HG03045 (cell line): Measurements from ENCODE around the gene C5orf24.
A peak's percentile ranks its signal among the peaks of the same experiment; 100 is the strongest.
"Not testable (repeated sequence)": the region's sequence is repeated elsewhere in the genome, so short reads cannot be mapped to it uniquely, and the experiment has no call there.

Experiments used
- ATAC-seq: cut with Tn5 transposase; IDR thresholded peaks from one replicate; pipeline ENCODE4 v1.9.1; 2021; ENCODE audit warnings: mild to moderate bottlenecking, moderate library complexity; ENCODE audit not compliant: unreplicated experiment

Gene C5orf24

DNA sequence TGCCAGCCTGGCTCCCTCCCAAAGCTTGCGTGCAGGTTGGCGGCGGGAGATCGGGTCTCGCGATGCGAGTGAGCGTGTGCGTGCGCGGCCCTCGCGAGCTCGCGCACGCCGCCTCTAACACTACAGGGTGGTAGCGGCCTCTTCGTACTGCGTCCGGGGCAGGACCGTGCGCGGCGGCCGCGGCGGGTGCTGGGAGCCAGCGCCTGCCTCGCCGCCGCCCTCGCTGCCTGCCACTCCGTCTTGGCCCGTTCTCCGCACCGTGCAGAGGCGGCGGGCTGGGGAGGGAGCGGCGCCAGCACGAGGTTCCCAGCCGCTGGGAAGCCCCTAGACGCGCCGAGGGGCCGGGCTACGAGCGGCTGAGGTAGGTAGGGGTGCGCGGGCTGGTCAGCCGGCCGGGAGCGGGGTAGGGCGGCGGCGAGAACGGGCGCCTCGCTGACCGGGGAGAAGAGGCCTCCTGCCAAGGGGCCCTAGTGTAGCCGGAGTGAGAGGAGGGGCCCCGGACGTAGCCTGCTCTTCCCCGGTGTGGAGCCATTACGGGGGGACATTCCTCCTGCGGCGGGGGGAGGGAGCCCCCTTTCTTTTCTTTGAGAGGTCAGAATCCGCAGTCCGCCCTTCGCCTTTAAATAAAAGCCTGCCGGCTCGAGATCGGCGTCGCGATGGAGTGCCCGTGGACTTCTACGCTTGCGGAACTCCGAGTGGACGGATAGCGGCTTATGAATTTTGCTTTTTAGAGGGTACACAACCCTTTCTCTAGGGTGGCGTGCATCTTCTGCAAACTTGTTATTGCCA, at the start of gene C5orf24:
C5orf24 (plus strand) TSS at position 117 of the 789 bp plus-strand sequence. CDS start 8,933 bp downstream, outside the sequence.
- ATAC-seq: peak; percentile 94

DNA sequence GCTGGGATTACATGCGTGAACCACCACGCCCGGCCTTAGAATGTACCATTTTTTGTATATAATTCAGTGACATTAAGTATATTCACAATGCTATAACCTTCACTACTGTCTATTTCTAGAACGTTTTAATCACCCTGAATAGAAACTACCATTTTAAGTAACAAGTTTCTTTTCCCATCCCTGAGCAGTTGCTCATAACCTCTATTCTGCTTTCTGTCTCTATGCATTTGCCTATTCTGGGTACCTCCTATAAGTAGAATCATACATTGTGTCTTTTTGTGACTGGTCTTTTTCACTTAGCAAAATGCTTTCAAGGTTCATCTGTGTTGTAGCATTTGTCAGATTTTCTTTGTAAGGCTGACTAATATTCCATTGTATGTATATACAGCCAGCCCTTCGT, 47.3 kb upstream of the C5orf24 start:
- ATAC-seq: no peak

DNA sequence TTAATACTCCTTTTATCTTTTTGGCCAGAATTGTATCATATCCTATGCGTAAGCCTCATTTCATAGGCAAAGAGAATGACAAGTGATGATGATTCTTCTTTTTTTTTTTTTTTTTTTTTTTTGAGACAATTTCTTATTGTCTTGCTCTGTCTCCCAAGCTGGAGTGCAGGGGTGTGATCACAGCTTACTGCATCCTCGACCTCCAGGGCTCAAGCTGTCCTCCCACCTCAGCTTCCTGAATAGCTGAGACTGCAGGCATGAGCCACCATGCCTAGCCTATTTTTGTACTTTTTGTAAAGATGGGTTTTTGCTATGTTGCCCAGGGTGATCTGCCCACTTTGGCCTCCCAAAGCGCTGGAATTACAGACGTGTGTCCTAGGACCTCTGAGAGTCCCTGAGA, 41.9 kb upstream of the C5orf24 start:
- no peak for ATAC-seq

DNA sequence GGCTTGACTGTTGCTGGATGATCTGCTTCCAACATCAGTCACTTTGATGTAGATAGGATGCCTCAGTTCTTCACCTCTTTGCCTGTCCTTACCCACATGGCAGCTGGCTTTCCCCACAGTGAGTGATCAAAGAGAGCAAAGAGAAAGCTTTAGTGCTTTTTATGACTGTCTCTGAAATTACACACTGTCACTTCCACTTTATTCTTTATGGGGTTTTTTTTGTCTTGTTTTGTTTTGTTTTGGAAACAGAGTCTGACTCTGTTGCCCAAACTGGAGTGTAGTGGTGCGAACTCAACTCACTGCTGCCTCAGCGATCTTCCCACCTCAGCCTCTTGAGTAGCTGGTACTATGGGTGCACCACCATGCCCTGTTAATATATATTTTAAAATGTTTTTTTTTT, 32.4 kb upstream of the C5orf24 start:
- no peak for ATAC-seq

DNA sequence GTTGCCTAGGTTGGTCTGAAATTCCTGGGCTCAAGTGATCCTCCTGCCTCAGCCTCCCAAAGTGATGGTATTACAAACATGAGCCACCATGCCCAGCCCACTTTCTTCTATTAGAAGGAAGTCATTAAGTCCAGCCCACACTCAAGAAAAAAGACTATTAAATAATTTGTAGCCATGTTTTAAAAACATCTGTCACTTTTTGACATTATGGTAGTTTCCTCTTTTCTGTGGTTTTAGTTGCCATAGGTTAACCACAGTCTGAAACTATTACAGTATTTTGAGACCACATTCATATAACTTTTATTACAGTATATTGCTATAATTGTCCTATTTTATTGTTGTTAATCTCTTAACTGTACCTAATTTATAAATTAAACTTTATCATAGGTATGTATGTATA, 31.9 kb upstream of the C5orf24 start:
- no peak for ATAC-seq

DNA sequence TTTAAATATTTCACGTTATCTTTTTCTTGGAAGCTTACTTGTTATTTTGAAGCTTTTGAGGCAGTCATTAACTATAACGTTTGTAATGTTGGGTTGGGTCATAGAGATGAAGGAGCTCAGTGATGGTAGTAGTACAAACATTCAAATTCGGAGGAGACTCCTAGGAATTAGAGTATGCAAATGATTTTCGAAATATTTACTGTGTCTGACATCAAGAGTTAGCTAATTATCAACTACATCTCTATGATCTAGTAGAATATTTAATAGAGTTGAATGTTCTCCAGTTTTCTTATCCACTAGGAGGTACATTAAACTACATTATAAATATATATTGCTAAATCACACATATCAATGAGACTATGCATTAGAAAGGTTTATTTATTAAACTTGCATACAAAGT, 28.8 kb upstream of the C5orf24 start:
- ATAC-seq: no peak

DNA sequence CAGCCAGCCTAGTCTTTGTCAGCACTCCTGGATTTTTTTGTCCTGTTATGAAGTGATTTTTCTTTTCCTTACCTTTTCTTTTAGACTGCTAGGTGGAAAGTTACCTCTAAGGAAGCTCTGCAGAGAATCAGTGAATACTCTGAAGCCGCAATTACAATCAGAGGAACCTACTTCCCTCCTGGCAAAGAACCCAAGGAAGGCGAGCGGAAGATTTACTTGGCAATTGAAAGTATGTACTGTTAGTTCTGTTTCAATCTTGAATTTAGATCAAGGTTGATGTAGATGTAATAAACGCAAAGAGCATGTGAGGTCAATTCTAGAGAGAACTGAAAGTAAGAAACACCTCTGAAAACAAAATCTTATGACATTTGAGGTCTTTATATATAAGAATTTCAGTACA, 27.0 kb upstream of the C5orf24 start:
- no peak for ATAC-seq

DNA sequence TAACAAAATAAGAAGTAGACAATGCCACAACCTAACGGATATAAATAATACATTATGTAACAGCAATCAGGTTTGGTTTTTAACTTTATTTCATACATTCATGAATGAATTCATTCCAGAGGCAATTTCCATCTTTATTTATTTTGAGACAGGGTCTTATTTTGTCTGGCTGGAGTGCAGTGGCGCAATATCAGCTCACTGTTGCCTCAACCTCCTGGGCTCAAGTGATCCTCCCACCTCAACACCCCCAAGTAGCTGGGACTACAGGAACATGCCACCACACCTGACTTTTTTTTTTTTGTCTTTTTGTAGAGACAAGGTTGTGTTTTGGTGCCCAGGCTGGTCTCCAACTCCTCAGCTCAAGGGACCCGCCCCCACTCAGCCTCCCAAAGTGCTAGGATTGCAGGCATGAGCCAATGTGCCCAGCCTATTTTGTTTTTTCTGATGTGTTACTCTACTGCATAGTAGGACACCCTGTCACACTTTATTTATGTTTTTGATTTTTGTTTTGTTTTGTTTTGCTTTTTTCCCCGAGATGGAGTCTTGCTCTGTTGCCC, 26.3 kb upstream of the C5orf24 start:
- ATAC-seq: no peak

DNA sequence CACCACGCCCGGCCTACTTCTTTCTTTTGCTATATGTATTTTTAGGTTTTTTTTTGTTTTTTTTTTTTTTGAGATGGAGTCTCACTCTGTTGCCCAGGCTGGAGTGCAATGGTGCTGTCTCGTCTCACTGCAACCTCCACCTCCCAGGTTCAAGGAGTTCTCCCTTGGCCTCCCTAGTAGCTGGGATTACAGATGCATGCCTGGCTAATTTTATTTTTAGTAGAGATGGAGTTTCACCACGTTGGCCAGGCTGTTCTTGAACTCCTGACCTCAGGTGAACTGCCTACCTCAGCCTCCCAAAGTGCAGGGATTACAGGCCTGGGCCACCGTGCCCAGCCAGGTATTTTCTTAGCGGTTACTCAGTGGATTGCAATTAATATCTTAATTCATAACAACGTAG, 23.9 kb upstream of the C5orf24 start:
- ATAC-seq: no peak

DNA sequence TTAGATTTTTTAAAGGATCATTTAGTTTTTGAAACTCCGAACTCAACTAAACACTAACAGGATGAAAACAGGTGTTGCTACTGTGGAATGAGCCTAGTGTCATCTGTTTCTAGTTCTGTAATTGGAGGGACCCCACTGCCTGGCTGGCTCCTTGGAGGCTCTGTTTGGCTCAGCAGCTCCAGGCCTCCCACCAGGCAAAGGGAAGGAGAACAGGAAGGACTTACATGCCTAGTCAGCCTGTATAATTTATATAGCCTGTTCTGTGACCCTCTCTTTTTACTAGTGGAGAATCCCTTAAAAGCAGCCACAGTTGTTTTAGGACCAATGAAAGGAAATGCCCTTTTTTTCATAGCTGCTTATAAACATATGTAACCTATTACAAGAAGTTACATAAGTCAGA, 21.1 kb upstream of the C5orf24 start:
- no peak for ATAC-seq

DNA sequence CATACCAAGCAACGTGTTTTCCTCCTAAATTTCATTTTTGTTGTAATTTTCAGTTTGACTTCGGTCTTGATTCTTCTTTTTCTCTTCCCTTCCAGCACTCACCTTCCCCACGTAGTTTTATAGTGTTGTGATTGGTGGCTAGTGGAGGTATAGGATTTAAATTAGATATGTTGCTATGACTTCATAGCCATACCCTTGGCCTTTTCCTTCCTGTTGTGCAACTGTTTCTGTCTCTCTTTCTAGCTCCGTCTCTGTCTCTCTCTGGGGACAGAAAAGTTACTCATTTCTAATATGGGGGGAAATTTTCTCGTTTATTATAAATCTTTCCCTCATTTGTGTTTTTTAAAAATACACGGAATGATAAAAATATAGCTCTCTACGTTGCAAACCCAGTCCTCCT, 20.6 kb upstream of the C5orf24 start:
- no peak for ATAC-seq

DNA sequence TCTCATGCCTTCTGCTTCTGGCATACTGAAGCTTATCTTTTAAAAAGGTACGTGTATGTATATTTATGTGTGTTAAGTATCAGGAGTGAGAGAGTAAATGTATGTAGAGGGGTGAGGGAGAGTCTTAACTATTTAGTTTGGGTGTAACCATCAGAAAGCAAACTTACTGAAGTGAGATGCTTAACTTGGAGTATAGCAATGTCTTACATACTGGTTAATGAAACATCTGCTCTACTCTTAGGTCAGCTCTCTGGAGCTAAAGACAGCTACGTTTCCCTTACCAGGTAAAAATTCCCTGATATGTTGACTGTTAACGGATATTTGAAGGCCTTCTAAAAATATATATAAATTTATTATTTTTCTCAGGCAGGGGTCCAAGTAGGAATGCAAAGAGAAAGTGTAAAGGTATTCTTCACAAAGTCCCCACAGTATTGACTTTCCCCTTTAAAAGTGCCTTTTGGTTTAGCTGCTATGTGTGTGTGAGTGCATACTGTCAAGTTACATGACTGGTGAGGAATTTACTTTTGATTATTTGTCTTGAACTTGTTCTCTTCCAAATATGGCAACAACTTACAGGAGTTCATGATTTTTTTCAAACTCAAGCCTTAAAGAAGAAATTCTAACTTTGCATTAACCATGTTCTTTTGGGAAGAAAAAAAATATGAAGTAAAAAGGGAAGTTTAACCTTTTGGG, 12.3 kb upstream of the C5orf24 start:
- ATAC-seq: no peak

DNA sequence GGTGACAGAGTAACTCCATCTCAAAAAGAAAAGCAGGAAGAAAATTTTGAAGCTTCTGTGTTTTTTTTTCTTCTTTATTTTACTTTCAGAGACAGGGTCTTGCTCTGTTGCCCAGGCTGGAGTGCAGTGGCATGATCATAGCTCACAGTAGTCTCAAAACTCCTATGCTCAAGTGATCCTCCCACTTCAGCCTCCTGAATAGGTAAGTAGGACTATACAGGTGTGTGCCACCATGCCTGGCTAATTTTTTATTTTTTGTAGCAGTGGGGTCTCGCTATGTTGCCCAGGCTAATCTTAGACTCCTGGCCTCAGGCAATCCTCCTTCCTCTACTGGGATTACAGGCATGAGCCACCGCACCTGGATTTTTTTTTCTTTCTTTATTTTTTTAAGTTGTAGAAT, 10.1 kb upstream of the C5orf24 start:
- ATAC-seq: no peak

DNA sequence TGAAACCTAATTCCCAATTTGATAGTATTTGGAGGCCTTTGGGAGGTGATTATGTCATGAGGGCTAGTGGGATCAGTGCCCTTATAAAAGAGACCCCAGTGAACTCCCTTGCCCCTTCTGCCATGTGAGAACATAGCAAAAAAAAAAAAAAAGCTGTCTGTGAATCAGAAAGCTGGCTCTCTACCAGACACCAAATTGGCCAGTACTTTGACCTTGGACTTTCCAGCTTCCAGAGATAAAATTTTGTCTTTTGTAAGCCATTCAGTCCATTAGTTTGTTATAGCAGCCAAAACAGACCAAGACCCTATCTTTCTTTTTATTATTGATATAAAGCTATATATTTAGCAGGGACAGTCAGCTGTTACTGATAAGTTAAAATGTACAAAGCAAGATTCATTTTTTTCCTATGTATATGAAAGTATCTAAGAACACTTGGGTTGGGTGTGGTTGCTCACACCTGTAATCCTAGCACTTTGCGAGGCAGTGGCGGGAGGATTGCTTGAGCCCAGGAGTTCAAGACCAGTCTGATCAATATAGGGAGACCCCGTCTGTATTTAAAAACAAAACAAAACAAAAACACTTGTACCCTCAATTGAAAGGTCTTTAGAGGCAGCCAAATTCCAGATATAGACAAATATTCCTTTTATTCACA, 8.1 kb upstream of the C5orf24 start:
- no peak for ATAC-seq

DNA sequence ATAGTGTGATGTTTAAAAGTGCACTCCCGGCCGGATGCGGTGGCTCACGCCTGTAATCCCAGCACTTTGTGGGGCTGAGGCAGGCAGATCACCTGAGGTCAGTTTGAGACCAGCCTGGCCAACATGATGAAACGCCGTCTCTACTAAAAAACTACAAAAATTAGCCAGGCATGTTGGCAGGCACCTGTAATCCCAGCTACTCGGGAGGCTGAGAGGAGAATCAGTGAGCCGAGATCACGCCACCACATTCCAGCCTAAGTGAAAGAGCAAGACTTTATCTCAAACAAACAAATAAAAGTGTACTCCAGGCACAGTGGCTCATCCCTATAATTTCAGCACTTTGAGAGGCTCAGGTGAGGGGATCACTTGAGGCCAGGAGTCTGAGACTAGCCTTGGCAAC, 7.4 kb upstream of the C5orf24 start:
- not testable (repeated sequence) for ATAC-seq

DNA sequence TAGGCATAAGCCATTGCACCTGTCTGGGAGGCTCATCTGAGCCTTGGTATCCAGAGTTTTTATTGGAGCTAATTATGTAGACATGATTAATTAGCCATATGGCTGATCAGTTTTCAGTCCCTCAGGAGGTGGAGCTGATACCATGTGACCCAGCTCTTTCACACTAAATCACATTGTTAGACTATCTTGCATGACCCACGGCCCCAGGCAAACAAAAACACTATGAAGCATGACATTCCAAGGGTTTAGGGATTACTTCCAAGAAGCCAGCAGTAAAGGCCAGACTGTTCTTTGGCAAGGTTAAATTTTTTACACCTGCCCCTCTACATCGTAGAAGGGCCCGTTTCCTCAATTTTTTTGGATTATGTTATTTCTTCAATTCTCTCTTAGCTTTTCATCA, 5.0 kb upstream of the C5orf24 start:
- ATAC-seq: no peak

DNA sequence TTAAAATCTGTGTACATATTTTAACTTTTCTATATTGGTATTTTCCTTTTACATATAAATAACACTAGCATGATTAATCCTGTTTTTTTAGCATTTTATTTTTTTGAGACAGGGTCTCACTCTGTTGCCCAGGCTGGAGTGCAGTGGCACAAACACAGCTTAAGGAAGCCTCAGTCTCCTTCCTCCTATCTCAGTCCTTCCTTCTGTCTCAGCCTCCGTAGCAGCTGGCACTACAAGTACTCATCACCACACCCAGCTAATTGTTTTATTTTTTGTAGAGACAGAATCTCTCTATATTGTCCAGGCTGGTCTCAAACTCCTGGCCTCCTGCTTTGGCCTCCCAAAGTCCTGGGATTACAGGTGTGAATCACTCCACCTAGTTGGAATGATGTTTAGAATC, 1.5 kb upstream of the C5orf24 start:
- no peak for ATAC-seq

DNA sequence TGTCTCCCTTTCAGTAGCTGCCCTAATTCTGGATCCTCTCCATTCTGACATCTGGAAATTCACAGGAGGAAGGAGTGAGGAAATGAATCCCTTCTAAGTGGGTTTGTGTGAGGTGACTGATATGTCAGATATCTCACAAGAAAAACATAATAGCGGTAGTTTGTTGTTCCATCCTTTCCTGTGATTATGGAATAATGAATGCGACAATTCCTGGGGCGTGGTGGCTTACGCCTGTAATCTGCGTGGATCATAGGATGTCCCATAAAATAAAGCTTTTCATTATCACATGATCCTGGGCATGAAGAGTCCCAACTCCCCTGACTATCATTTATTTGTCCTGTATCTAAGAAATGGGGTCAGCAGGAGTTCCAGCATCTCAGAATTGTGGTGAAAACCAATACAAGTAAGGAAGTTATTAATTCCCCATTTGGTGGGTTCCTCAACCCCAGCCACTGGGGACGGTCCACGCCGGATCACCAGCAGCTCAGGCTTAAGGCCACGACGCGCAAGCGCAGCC, 375 bp upstream of the C5orf24 start:
- ATAC-seq: peak; percentile 2

DNA sequence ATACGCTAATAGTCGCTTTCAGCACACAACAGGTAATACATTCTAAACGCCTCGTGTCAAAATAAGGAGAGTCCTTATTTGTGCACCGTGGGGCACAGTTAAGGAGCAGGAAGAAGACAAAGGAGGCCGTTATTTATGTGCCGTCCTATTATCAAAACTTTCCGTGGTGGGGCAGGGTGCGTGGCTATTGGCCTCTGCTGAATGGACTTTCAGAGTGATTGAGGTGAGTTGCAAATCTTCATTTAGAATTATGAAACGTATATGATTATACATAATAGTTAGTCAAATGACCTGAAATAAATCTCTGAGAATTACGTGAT, 833 bp downstream of the C5orf24 start:
- peak; percentile 1 for ATAC-seq

DNA sequence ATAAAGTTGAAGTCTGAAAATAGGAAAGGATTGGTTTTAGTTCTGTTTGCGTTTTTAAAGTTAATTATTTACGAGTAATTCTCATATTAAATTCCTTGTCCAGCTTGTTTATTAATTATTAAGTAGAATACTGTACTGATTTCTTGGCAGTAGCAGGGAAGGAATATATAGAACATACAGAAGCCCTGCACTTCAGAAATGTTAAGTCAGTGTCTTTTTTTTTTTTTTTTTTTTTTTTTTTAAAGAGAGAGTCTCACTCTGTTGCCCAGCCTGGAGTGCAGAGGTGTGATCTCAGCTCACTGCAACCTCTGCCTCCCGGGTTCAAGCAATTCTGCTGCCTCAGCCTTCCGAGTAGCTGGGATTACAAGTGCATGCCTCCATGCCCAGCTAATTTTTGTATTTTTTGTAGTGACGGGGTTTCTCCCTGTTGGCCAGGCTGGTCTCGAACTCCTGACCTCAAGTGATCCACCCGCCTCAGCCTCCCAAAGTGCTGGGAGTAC, 3.7 kb downstream of the C5orf24 start:
- ATAC-seq: not testable (repeated sequence)

DNA sequence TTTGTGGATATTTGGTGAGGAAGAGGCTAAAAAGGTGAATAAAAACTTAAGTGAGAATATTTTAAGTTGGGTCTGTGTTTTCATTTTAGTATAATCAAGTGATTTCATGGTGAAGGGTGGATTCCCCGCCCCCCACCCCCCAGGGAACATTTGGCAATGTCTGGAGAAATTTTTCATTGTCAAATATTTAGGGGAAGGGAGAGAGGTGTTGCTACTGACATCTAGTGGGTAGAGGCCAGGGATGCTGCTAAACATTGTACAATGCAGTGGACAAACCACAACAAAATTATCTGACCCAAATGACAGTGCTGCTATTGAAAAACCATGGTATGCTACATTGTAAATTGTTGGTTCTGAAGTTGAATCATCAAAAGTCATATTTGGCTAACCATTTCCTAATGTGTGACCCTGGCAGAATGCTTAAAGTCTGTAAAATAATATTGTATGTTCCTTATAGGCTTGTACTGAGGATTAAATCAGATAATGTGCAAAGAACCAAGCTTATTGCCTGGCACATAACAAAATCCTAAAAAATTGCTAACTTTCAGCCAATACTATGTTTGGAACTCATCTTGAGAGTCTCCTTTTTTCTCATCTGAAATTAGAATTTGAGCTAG, 5.6 kb downstream of the C5orf24 start:
- no peak for ATAC-seq
